Epithelial cell of proximal tubule (primary cell): ENCODE data around the gene ANKFY1. TPM values are rescaled to one million over a fixed set of nuclear protein-coding genes. Genes with fewer than 3 reads are reported as not detected.

ENCODE experiments used
- DNase-seq: peaks from one replicate; pipeline ENCODE4 v3.0.0-alpha.2; 2011; ENCODE audit warnings: low read depth
- H3K4me3 ChIP-seq: 2 replicates; pipeline ENCODE4 v1.5.1; 2011; ENCODE audit warnings: low read depth, mild to moderate bottlenecking, low read length
- total RNA-seq: library from RNA; depleted of rRNA; stranded (reverse); fragments of >200 nt; gene quantifications from 2 replicates; pipeline ENCODE4 v1.2.3, GENCODE V29; 2015
- TF ChIP-seq, protein P1 (sequence below): conservative IDR thresholded peaks from 2 replicates; pipeline ENCODE4 v1.5.1; 2012; ENCODE audit warnings: low read depth, mild to moderate bottlenecking, low read length

ANKFY1 gene
- total RNA-seq, 1 donor from 2014 or later = 15.0 TPM

DNA sequence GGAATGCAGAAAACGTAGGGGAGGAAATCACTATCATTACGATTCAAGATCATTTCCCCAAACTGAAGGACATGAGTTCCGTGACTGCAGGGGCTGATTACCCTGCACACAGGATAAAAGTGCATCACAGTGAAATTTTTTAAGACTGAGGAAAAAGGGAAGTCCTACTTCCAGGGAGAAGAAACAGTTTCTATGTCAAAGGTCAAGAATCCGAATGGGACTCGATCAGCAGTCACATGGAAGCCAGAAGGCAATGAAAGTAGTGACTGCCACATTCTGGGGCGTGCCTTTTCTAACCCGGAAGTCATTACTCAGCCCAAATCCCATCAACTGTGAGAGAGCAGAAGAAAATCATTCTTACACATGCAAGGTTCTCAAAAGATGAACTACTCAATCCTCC is 133.1 kb downstream of the ANKFY1 start:
- H3K4me3 ChIP-seq = no peak overlapping the region
- TF ChIP-seq, protein P1, sequence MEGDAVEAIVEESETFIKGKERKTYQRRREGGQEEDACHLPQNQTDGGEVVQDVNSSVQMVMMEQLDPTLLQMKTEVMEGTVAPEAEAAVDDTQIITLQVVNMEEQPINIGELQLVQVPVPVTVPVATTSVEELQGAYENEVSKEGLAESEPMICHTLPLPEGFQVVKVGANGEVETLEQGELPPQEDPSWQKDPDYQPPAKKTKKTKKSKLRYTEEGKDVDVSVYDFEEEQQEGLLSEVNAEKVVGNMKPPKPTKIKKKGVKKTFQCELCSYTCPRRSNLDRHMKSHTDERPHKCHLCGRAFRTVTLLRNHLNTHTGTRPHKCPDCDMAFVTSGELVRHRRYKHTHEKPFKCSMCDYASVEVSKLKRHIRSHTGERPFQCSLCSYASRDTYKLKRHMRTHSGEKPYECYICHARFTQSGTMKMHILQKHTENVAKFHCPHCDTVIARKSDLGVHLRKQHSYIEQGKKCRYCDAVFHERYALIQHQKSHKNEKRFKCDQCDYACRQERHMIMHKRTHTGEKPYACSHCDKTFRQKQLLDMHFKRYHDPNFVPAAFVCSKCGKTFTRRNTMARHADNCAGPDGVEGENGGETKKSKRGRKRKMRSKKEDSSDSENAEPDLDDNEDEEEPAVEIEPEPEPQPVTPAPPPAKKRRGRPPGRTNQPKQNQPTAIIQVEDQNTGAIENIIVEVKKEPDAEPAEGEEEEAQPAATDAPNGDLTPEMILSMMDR = no peak
- DNase-seq = no peak

DNA sequence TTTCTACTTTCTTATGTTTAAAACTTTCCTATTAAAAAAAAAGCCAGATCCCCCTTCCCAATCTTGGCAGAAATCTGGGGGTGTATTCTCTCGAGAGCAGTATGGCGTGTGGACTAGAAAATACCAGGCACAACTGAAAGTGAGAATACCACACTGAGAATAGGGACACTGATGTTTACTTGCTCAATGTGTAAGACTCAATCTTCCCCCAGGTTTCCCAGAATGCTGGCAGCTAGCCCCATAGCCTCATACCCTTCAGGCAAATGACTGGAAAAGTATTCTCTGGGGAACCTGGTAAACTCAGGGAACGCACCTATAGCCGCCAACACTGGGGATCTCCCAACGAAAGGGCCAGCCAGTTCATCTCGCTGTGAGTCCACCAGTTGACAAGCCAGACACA is 136.2 kb downstream of the ANKFY1 start:
- no peak overlapping the region for H3K4me3 ChIP-seq
- no peak for DNase-seq
- TF ChIP-seq, protein P1 = no peak

DNA sequence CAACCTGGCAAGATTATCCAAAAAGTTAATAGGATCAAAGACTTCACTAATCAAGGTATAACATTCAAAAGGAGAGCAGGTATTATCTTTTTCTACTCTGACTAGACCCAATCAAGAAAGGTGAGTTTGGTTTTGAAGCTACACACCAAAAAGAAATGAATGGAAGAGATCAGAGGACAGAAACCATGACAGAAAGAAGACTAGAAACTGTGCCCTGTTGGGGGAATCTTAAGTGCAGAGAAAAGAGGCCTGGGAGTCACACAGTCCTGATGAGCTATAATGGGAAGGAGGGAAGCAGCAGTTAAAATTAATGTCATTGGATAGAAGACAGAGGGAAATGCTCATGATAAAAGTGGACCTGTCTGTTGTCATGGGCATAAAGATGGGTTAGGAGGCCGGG is 138.2 kb downstream of the ANKFY1 start:
- TF ChIP-seq, protein P1 = no peak
- no peak overlapping the region for H3K4me3 ChIP-seq

DNA sequence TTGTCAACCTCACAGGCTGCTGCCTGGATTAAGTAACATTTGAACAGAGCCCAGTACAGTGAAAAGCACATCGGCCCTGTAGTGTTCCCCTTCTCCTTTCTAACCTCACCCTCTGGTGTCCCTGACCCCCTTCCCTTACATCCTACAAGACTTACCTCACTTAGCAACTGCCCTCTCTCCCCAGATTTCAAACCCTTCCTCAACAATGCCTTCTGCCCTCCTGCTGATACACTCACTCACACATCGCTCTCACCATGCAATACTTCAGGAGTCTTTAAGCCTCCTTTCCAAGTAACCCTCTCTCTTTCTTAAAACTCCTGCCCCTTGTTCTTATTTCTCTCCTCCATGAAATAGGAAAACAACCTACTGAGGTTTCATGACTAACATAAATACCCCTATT is 138.8 kb downstream of the ANKFY1 start:
- TF ChIP-seq, protein P1 = no peak

More for the DNA sequence above, 138.2 kb downstream of the ANKFY1 start:
- DNase-seq = no peak

DNA sequence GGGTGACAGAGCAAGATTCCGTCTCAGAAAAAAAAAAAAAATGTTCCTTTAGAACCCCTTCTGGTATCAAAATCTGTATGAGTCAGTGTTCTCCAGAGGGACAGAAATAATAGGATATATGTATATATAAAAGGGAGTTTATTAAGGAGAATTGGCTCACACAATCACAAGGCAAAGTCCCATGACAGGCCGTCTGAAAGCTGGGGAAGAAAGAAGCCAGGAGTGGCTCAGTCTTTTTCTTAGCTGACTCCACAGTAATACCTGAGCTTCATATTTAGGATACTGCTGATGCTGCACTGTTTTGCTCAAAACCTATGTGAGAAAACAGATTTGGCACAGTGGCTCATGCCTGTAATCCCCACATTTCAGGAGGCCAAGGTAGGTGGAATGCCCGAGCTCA is 143.4 kb downstream of the ANKFY1 start:
- DNase-seq = no peak
- TF ChIP-seq, protein P1 = no peak
- no peak overlapping the region for H3K4me3 ChIP-seq

More for the DNA sequence above, 138.8 kb downstream of the ANKFY1 start:
- DNase-seq = no peak
- H3K4me3 ChIP-seq = no peak overlapping the region

DNA sequence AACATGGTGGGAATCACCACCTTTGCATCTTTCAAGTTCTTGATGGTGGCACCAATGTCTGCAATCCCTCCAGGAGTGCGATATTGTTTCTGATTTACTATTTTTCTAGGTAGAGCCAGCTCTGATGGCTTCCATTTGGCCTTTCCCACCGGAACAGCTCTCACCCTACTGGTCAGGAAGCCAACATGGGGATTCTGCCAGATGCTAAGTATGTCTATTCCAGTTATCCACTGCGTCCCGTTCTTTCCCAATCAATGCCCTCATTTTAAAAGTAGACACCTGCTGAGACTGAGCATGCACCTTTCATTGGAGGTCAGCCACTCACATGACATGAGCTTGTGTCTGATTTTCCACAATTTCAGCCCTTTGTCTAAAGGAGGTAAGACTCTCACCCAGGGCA is 144.5 kb downstream of the ANKFY1 start:
- DNase-seq = no peak
- TF ChIP-seq, protein P1 = no peak

DNA sequence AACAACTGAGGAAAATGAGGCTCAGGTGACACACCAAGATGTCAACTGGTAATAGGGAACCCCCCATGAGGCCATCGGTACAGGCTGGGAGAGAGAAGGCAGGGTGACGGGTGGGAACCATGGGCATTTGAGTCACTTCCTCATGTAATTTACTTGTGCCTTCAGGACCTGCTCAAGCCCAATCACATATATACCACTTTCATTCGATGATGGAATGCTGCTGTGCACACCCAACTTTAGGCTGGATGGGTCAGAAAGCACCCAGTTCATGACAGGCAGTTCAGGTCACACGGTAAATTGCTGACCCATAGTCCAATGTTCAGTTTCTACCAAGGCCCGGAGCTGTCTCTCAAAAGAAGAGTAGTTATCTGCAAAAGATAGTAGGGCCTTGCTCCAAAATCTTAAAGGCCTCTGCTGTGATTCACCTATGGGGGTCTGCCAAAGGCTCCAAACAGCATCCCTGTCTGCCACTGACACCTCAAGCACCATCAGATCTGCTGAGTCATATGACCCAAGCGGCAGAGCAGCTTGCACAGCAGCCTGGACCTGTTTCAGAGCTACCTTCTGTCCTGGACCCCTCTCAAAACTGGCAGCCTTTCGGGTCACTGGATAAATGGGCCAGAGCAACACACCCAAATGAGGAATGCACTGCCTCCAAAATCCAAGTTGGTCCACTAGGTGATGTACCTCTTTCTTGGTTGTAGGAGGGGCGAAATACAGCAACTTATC is 145.6 kb downstream of the ANKFY1 start:
- DNase-seq = no peak
- no peak overlapping the region for H3K4me3 ChIP-seq
- TF ChIP-seq, protein P1 = no peak

More for the DNA sequence above, 144.5 kb downstream of the ANKFY1 start:
- no peak overlapping the region for H3K4me3 ChIP-seq
